GM12872 (cell line): Measurements from ENCODE around the gene QPRT.
A peak's percentile ranks its signal among the peaks of the same experiment; 100 is the strongest.

Source experiments
- CTCF ChIP-seq: IDR thresholded peaks from 3 replicates; pipeline ENCODE4 v1.5.1; 2011; ENCODE audit warnings: low read depth, mild to moderate bottlenecking, low read length, moderate library complexity; ENCODE audit not compliant: insufficient read depth

Gene QPRT

GRCh38 chr16:29662729-29663015 is 16.3 kb upstream of the QPRT start:
- no peak for TF ChIP-seq CTCF

- no peak for TF ChIP-seq CTCF
Observed at GRCh38 chr16:29663016-29663806, 15.8 kb upstream of the QPRT start, which contains the start of gene SPN. TSS of gene SPN (plus strand) at chr16:29663247. CDS start at chr16:29663729, 482 bp downstream.

- no peak for TF ChIP-seq CTCF
Observed at GRCh38 chr16:29663807-29664090, 15.2 kb upstream of the QPRT start.

GRCh38 chr16:29664091-29664921 is 14.7 kb upstream of the QPRT start:
- TF ChIP-seq CTCF: peak; percentile 45

GRCh38 chr16:29665294-29666077 is 13.5 kb upstream of the QPRT start:
- no peak for TF ChIP-seq CTCF

- no peak for TF ChIP-seq CTCF
Observed at GRCh38 chr16:29667755-29668154, 11.2 kb upstream of the QPRT start.

- TF ChIP-seq CTCF: no peak
Observed at GRCh38 chr16:29668267-29668666, 10.7 kb upstream of the QPRT start.
